ENCODE results near the gene ZNF865.

The ZNF865 gene

DNA sequence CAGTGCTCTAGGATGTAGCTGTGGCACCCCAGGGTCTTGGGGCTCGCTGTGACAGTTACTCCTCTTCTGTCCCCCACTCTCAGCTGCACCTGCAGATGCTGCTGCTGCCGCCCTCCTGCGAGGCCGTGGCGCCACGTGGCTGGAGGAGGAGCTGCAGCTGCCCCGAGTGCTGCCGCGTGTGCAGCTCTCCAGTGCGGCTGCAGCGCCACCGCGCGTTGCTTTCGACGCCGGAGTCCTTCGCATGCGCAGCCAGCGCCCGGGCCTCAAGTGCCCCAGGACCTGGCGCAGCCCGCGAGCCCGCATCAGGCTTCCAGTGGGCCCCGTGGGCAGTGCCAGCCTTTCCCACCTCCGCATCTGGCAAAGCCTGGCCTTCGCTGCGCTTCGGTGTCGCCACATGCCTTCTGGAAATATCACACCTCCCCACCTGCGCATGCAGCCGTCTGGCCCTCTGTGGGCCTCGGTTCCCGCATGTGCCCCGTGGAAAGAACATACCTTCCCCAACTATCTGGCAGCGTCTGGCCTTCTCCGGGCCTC, 34.7 kb downstream of the ZNF865 start:
- DNase-seq (ENCODE audit: low read depth) = peak; percentile 73
- peak; percentile 28 for TF ChIP-seq CTCF (conservative IDR thresholded peaks at IDR 0.05; ENCODE audit: control insufficient read depth, insufficient read depth, low read depth, low read length)
- H3K4me3 ChIP-seq (ENCODE audit: control insufficient read depth, low read depth, low read length) = peak overlapping the region; percentile 38

DNA sequence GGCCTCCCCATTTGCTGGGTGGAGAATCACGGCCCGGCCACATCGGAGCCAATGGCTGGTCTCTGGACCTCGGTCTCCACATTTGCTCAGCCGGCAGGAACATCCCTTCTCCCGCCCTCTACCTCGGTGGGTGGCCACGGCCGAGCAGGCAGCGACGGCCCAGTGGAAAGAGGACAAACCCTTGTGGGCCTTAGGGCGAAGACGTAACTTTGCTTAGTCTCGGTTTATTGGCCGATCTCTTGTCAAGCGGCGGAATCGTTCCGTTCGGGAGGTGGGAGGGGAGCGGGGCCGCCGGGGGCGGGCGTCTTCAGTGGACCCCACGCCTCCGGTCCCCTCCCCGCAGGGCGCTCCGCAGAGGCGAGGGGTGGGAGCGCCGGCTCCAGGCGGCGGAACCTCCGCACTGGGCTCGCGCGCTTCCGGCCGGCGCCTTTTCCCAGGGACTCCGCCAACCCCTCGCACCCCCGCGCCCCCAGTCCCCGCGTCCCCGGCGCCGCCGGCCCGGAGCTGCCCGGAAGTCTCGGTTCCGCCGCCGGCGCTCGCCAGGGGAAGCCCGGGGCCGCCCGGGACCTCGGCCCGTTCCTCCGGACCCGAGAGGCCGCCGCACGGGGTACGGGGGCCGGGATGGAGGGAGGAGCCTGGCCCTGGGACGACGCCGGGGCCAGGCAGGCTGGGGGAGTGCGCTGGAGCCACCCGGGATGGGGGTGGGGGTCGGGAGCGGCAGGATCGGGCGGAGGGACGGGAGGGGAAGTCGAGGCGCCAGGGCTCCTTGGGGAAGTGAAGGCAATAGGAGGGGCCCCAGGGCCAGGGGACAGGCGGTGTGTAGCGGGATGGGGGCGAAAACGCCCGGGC, 35.4 kb downstream of the ZNF865 start, which contains the start of gene ZNF580:
TSS of gene ZNF580 (plus strand) at position 426 of the 849 bp plus-strand sequence. CDS start 1,507 bp downstream, outside the sequence.
- no peak for TF ChIP-seq CTCF (conservative IDR thresholded peaks at IDR 0.05; ENCODE audit: control insufficient read depth, insufficient read depth, low read depth, low read length)
- DNase-seq (ENCODE audit: low read depth) = peak; percentile 72
- peak within 1 kb of the TSS; percentile 75 for H3K4me3 ChIP-seq (ENCODE audit: control insufficient read depth, low read depth, low read length)

DNA sequence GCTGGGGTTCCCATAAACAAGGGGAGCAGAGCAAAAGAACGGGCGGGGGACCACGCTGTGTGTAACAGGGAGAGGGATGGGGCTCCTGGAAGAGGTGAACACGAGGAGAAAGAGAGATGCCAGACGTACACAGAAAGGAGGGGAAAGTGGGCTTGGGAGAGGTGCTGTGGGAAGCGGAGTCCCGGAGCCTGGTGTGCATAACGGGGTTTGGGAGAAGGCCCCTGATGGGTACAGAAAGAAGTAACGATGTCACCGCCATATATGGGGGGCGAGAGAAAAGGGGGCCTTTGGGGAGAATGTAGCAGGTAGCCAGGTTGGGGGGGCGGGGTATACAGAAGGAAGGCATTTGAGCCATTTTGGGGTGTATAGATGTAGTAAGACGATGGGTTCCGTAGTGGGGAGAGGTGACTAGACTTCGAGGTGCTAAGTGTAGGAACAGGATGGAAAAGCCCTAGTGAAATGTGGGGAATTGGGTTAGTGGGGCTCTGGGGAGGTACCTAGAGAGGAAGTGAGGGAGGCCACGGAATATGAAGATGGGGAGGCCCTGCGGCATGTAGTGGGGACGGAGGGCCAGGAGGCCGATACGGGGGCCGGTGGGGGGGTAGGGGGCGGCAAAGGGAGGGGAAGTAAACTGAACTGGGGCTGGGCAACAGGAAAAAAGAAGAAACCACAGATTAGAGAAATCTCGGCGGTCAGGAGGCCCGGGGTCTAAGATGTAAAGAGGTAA, 36.1 kb downstream of the ZNF865 start:
- TF ChIP-seq CTCF (conservative IDR thresholded peaks at IDR 0.05; ENCODE audit: control insufficient read depth, insufficient read depth, low read depth, low read length) = no peak
- peak overlapping the region; percentile 75 for H3K4me3 ChIP-seq (ENCODE audit: control insufficient read depth, low read depth, low read length)
- DNase-seq (ENCODE audit: low read depth) = no peak

- TF ChIP-seq CTCF (conservative IDR thresholded peaks at IDR 0.05; ENCODE audit: control insufficient read depth, insufficient read depth, low read depth, low read length) = no peak
- no peak for DNase-seq (ENCODE audit: low read depth)
- H3K4me3 ChIP-seq (ENCODE audit: control insufficient read depth, low read depth, low read length) = peak overlapping the region; percentile 77
These were observed 36.9 kb downstream of the ZNF865 start for GRCh38 chr19:55642153-55643002.

DNA sequence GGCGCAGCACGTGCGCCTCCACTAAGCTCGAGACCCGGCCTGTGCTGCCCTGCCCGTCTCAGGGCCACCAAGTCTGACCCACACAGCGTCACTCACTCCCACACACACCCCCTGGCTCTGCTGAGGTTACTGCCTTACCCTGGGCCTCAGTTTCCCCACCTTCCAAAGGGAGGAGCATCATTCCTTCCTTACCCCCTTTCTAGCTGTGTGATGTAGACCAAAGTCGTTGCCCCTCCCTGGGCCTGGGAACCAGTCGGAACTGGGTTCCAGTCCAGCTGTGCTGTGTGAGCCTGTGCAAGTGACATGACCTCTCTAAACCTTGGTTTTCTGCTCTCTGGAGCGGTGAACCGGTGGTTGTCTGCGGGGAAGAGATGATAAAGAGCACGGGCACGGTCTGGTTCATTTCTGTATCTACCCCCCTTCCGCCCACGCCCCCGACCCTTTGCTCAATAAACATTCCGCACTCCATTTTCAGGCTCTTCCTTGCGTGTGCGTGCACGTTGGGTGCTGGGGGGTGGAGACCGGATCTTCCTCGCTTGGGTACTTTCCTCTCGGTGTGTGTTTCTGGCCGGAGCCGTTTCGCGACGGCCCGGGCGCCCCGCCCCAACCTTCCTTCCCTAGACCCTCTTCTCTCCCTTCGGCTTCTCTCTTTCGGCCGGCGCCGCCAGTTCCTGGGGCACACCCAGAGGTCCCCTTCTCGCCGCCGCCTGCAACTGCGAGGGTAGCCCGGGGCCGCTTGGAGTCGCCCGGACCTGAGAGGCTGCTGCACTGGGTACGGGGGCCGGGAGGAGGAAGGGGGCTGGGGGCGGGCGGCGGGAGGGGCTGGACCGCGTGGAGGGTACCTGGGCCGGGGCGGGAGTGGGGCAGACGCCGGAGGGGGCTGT, 37.8 kb downstream of the ZNF865 start, which contains the start of gene ZNF581:
TSS of gene ZNF581 (plus strand) at position 647 of the 884 bp plus-strand sequence. CDS start 923 bp downstream, outside the sequence.
- no peak for TF ChIP-seq CTCF (conservative IDR thresholded peaks at IDR 0.05; ENCODE audit: control insufficient read depth, insufficient read depth, low read depth, low read length)
- peak; percentile 72 for DNase-seq (ENCODE audit: low read depth)
- peak within 1 kb of the TSS; percentile 77 for H3K4me3 ChIP-seq (ENCODE audit: control insufficient read depth, low read depth, low read length)

Measured in fibroblast of mammary gland (primary cell).